Measurements from ENCODE around the gene NUDCD3.

- TF ChIP-seq TSHZ2 (CRISPR knock-in tag; IDR thresholded peaks at IDR 0.05) (no peak), CREB5 (CRISPR knock-in tag; IDR thresholded peaks at IDR 0.05; ENCODE audit: low read depth) (no peak), TCF4 (CRISPR knock-in tag; IDR thresholded peaks at IDR 0.05; ENCODE audit: borderline replicate concordance) (no peak), ZNF70 (CRISPR knock-in tag; IDR thresholded peaks at IDR 0.05) (no peak), ZC3H10 (CRISPR knock-in tag; IDR thresholded peaks at IDR 0.05) (no peak), ZNF8 (CRISPR knock-in tag; IDR thresholded peaks at IDR 0.05) (no peak), ARNTL (CRISPR knock-in tag; IDR thresholded peaks at IDR 0.05; ENCODE audit: borderline replicate concordance, low read depth) (no peak)
These were observed 43.0 kb upstream of the NUDCD3 start for GRCh38 chr7:44533301-44534055.

Measured in SK-N-SH treated with all-trans-retinoic acid at 6 μM for 48 hours (cell line).